HepG2 (cell line): ENCODE data around the gene SSPN. TPM values are rescaled to one million over a fixed set of nuclear protein-coding genes. Genes with fewer than 3 reads are reported as not detected.

ENCODE experiments used
- ATAC-seq: fragments of 200-7000 bp; cut with Tn5 transposase; 3 replicates; pipeline ENCODE4 v1.9.1; 2020; ENCODE audit warnings: mild to moderate bottlenecking, moderate library complexity
- BruUV-seq: library from RNA; stranded (reverse); fragments of 400-500 nt; replicated peaks from 2 replicates; lab custom pipeline; 2021; lab: Mats Ljungman, UMichigan
- CTCF ChIA-PET: fragments of 300-600 bp; formaldehyde crosslinking; extraction: SDS; loops from one replicate; lab custom pipeline; 2021; ENCODE audit warnings: low total read pairs, inconsistent platforms, low intra/inter-chr PET ratio; lab: Yijun Ruan, JAX
- POLR2A ChIA-PET: fragments of 350-600 bp; sonication (Branson Sonifier 250); formaldehyde crosslinking; loops from one replicate; lab custom pipeline; 2020; ENCODE audit warnings: antibody characterized with exemption, inconsistent platforms; lab: Yijun Ruan, JAX
- DNase-seq: peaks from one replicate; pipeline ENCODE4 v3.0.0-alpha.2; 2015; ENCODE audit warnings: low spot score
- FAIRE-seq: peaks from 3 replicates; lab custom pipeline; 2011; peaks lifted over from hg19 to GRCh38; lab: Jason Lieb, UNC
- H2AFZ ChIP-seq: one replicate; pipeline ENCODE4 v1.6.1; 2011; ENCODE audit warnings: low read length, inconsistent platforms
- H3K27ac ChIP-seq: fragments of 300-600 bp; 3 replicates; pipeline ENCODE4 v1.8.0; 2011; ENCODE audit warnings: mixed run types, mild to moderate bottlenecking, mixed read lengths, low read length, inconsistent platforms; ENCODE audit not compliant: insufficient read depth; ENCODE audit errors: extremely low read length
- H3K27me3 ChIP-seq, 2 experiments: fragments of 200-600 bp in 1 of 2; 2 replicates in 1 of 2; 3 replicates in 1 of 2; pipeline versions ENCODE4 v1.6.0 to v1.8.0; 2011; ENCODE audit warnings: low read length in 2 of 2, mild to moderate bottlenecking in 2 of 2, moderate library complexity in 2 of 2, inconsistent platforms in 1 of 2; ENCODE audit not compliant: insufficient read depth in 2 of 2, control insufficient read depth in 1 of 2
- H3K36me3 ChIP-seq, 2 experiments: fragments of 200-600 bp in 1 of 2; replicated peaks in 1 of 2; 2 replicates in 1 of 2; 3 replicates in 1 of 2; pipeline versions ENCODE4 v1.5.1 to v1.8.0; 2011; ENCODE audit warnings: low read length in 2 of 2, inconsistent platforms in 1 of 2; ENCODE audit not compliant: insufficient read depth in 2 of 2, control insufficient read depth in 1 of 2
- H3K4me1 ChIP-seq: 2 replicates; pipeline ENCODE4 v1.5.1; 2012; ENCODE audit warnings: low read length, inconsistent platforms; ENCODE audit not compliant: insufficient read depth
- H3K4me2 ChIP-seq: 2 replicates; pipeline ENCODE4 v1.6.0; 2011; ENCODE audit warnings: low read depth, low read length, inconsistent platforms
- H3K4me3 ChIP-seq, 3 experiments: fragments of 200-600 bp in 1 of 3; sonication (generic), shearing (Covaris generic) in 1 of 3; replicated peaks in 1 of 3; 2 replicates each; pipeline ENCODE4 v1.5.1; 2011 to 2016; ENCODE audit warnings: low read length in 3 of 3, inconsistent platforms in 2 of 3, low read depth in 2 of 3, mild to moderate bottlenecking in 2 of 3, control low read depth in 1 of 3, mixed read lengths in 1 of 3; ENCODE audit not compliant: insufficient read depth in 1 of 3
- H3K79me2 ChIP-seq: one replicate; pipeline ENCODE4 v1.6.1; 2011; ENCODE audit warnings: low read length, inconsistent platforms; ENCODE audit not compliant: insufficient read depth
- H3K9ac ChIP-seq: 2 replicates; pipeline ENCODE4 v1.6.0; 2011; ENCODE audit warnings: mild to moderate bottlenecking, low read depth, low read length, inconsistent platforms; ENCODE audit not compliant: insufficient read depth
- H3K9me3 ChIP-seq: 2 replicates; pipeline ENCODE4 v1.5.1; 2012; ENCODE audit warnings: mild to moderate bottlenecking, low read length
- H4K20me1 ChIP-seq: 2 replicates; pipeline ENCODE4 v1.6.0; 2011; ENCODE audit warnings: inconsistent platforms, mild to moderate bottlenecking, low read length, moderate library complexity; ENCODE audit not compliant: insufficient read depth
- CEBPG ChIP-seq: IDR thresholded peaks from 2 replicates; pipeline ENCODE4 v1.6.1; 2016
- KMT2A ChIP-seq: sonication (generic); formaldehyde crosslinking; IDR thresholded peaks from 2 replicates; pipeline ENCODE4 v1.4.0; 2020; ENCODE audit warnings: missing genetic modification reagents
- ZMYM4 ChIP-seq: sonication (generic); formaldehyde crosslinking; IDR thresholded peaks from 2 replicates; pipeline ENCODE4 v1.8.1; 2023; ENCODE audit warnings: mild to moderate bottlenecking, missing genetic modification reagents
- ZNF225 ChIP-seq: sonication (generic); formaldehyde crosslinking; IDR thresholded peaks from 2 replicates; pipeline ENCODE4 v1.4.0; 2020; ENCODE audit warnings: mild to moderate bottlenecking, missing genetic modification reagents
- ZNF280B ChIP-seq: sonication (generic); formaldehyde crosslinking; IDR thresholded peaks from 2 replicates; pipeline ENCODE4 v1.5.0; 2020; ENCODE audit warnings: missing genetic modification reagents, mild to moderate bottlenecking, borderline replicate concordance
- ZNF513 ChIP-seq: sonication (generic); formaldehyde crosslinking; conservative IDR thresholded peaks from 2 replicates; pipeline ENCODE4 v1.5.0; 2020; ENCODE audit warnings: missing genetic modification reagents
- ZNF567 ChIP-seq: sonication (generic); formaldehyde crosslinking; IDR thresholded peaks from 2 replicates; pipeline ENCODE4 v1.8.1; 2023; ENCODE audit warnings: mild to moderate bottlenecking, missing genetic modification reagents, borderline replicate concordance
- WGBS: methylation state at CpG from one replicate; pipeline ENCODE4 v1.1.6; 2017; ENCODE audit warnings: low lambda C conversion rate; 5-methylcytosine and 5-hydroxymethylcytosine counted together
- in situ Hi-C: cut with HindIII; loops from 2 replicates; pipeline ENCODE4 v1.10.0; 2017; ENCODE audit warnings: low pct_unique_long_range_greater_than_20kb; ENCODE audit not compliant: extremely low pct_ligation_motif_present
- intact Hi-C: fragments of 100-400 bp; cut with micrococcal nuclease; formaldehyde crosslinking; loops from one replicate; pipeline ENCODE4 v1.10.0; 2022; ENCODE audit not compliant: unreplicated experiment
- polyA plus RNA-seq, 8 experiments: library from polyadenylated mRNA; depleted of rRNA in 3 of 8; stranded (reverse) in 7 of 8; unstranded in 1 of 8; fragments of >200 nt; fragmentation: Illumina TruSeq in 4 of 8; extraction: Trizol in 4 of 8; gene quantifications; 2 replicates each; pipeline versions ENCODE4 v1.2.1 to v1.2.3, GENCODE V29; 2011 to 2016; ENCODE audit warnings: low read depth in 4 of 8, missing spikeins in 1 of 8, mixed read lengths in 1 of 8; ENCODE audit not compliant: insufficient read depth in 1 of 8
- total RNA-seq, 5 experiments: library from RNA; depleted of rRNA; stranded (reverse); fragments of >200 nt; fragmentation: Illumina TruSeq; extraction: Trizol; gene quantifications; 2 replicates each; pipeline ENCODE4 v1.2.3, GENCODE V29; 2016; ENCODE audit warnings: low read depth in 1 of 5

SSPN gene
- total and polyA plus RNA-seq, 2 of the 13 experiments (the other 11 are each of a cell fraction or from before 2014, with no cell fraction given) = not detected

DNA sequence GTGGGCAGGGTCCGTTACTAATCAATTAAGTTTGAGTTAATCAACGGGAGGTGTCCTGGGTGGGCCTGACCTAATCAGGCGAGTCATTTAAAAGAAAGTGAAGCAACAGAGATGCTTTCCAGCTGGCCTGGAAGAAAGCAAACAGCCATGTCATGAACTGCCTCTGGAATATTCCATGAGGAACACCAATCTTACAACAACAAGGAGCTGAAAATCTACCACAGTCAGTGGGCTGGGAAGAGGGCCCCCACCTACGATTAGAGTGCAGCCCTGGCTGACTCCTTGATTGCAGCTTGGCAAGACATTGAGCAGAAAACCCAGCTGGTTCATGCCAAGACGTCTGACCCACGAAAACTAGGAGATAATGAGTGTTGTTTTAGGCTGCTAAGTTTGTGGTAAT lies 56.2 kb downstream of the SSPN start:
- BruUV-seq = no TSS peak
- ATAC-seq = no peak
- POLR2A ChIA-PET = no interaction called here

More for the DNA sequence above, 56.2 kb downstream of the SSPN start:
- Histone ChIP-seq H3K79me2 (no peaks in the 10 kb centered on the region), H3K4me3 (no peak overlapping the region), H3K9ac (no peak overlapping the region), H3K4me2 (no peak overlapping the region), H3K4me1 (no peaks in the 10 kb centered on the region), H3K9me3 (peaks cover 16% of the 10 kb centered on the region)
- CTCF ChIA-PET = no interaction called here
- in situ Hi-C loops (no loop called here), intact Hi-C loops (no loop called here)
- DNase-seq = no peak
- no peak for TF ChIP-seq ZNF225 (CRISPR knock-in tag)
- TF ChIP-seq ZMYM4 (CRISPR knock-in tag) = no peak
- TF ChIP-seq KMT2A (CRISPR knock-in tag) = no peak
- no peak for TF ChIP-seq CEBPG (CRISPR knock-in tag)
- TF ChIP-seq ZNF513 (CRISPR knock-in tag) = no peak
- TF ChIP-seq ZNF280B (CRISPR knock-in tag) = no peak
- no peak for TF ChIP-seq ZNF567 (CRISPR knock-in tag)
- TF ChIP-seq, all 625 proteins: peak for 0
- H4K20me1 ChIP-seq = no peaks in the 10 kb centered on the region
- 16% methylated on average over 6 of the region's 6 CpGs for WGBS
- H3K36me3 ChIP-seq = no peaks in the 10 kb centered on the region
- H2AFZ ChIP-seq = no peak overlapping the region
- no peak for FAIRE-seq
- no peak overlapping the region for H3K27ac ChIP-seq
- H3K27me3 ChIP-seq = no peaks in the 10 kb centered on the region
